Activated CD8-positive, alpha-beta memory T cell treated with anti-CD3 and anti-CD28 coated beads, Interleukin-2, amount 50 U/mL, for 24 hours (primary cell): ENCODE data around the gene NOTCH2.
"Not testable (repeated sequence)": the region's sequence is repeated elsewhere in the genome, so short reads cannot be mapped to it uniquely, and the experiment has no call there.

Source experiments
- DNase-seq: peaks from one replicate; pipeline ENCODE4 v3.0.0-alpha.2; 2020; ENCODE audit errors: extremely low read depth

Gene NOTCH2

GRCh38 chr1:120069067-120069919 lies at the start of gene NOTCH2:
Gene NOTCH2, minus strand, starts transcription at chr1:120069662. Its CDS starts 256 bp downstream, at chr1:120069406.
- DNase-seq = not testable (repeated sequence)

- DNase-seq = not testable (repeated sequence)
These were observed 48.1 kb upstream of the NOTCH2 start for GRCh38 chr1:120117371-120118177.

GRCh38 chr1:120116094-120116493 lies 46.6 kb upstream of the NOTCH2 start:
- DNase-seq = not testable (repeated sequence)

GRCh38 chr1:120113134-120113533 lies 43.7 kb upstream of the NOTCH2 start:
- DNase-seq = not testable (repeated sequence)

GRCh38 chr1:120112212-120112611 lies 42.8 kb upstream of the NOTCH2 start:
- not testable (repeated sequence) for DNase-seq

GRCh38 chr1:120111771-120112170 lies 42.3 kb upstream of the NOTCH2 start:
- DNase-seq = not testable (repeated sequence)

- DNase-seq = not testable (repeated sequence)
These were observed 41.5 kb upstream of the NOTCH2 start for GRCh38 chr1:120111008-120111407.

- not testable (repeated sequence) for DNase-seq
These were observed 40.2 kb upstream of the NOTCH2 start for GRCh38 chr1:120109656-120110055.

- DNase-seq = not testable (repeated sequence)
These were observed 39.7 kb upstream of the NOTCH2 start for GRCh38 chr1:120109180-120109579.

- DNase-seq = not testable (repeated sequence)
These were observed 35.8 kb upstream of the NOTCH2 start for GRCh38 chr1:120105288-120105687.

GRCh38 chr1:120103768-120104167 lies 34.3 kb upstream of the NOTCH2 start:
- not testable (repeated sequence) for DNase-seq

GRCh38 chr1:120101593-120101992 lies 32.1 kb upstream of the NOTCH2 start:
- DNase-seq = not testable (repeated sequence)

- DNase-seq = not testable (repeated sequence)
These were observed 31.1 kb upstream of the NOTCH2 start for GRCh38 chr1:120100590-120100989.

- not testable (repeated sequence) for DNase-seq
These were observed 29.7 kb upstream of the NOTCH2 start for GRCh38 chr1:120098986-120099759.

GRCh38 chr1:120096981-120097545 lies 27.6 kb upstream of the NOTCH2 start:
- DNase-seq = not testable (repeated sequence)

- not testable (repeated sequence) for DNase-seq
These were observed 24.2 kb upstream of the NOTCH2 start for GRCh38 chr1:120093548-120094181.

- DNase-seq = not testable (repeated sequence)
These were observed 23.1 kb upstream of the NOTCH2 start for GRCh38 chr1:120092232-120093218.

GRCh38 chr1:120090830-120091229 lies 21.4 kb upstream of the NOTCH2 start:
- DNase-seq = not testable (repeated sequence)

- not testable (repeated sequence) for DNase-seq
These were observed 18.5 kb upstream of the NOTCH2 start for GRCh38 chr1:120087959-120088358.

GRCh38 chr1:120069920-120070214 lies 405 bp upstream of the NOTCH2 start:
- DNase-seq = not testable (repeated sequence)
